GM18867 (cell line): ENCODE measurements around the gene DOK3.

ENCODE experiments used
- ATAC-seq: cut with Tn5 transposase; IDR thresholded peaks from one replicate; pipeline ENCODE4 v1.9.1; 2021; ENCODE audit warnings: mild to moderate bottlenecking, moderate library complexity; ENCODE audit not compliant: unreplicated experiment

DOK3 gene

DNA sequence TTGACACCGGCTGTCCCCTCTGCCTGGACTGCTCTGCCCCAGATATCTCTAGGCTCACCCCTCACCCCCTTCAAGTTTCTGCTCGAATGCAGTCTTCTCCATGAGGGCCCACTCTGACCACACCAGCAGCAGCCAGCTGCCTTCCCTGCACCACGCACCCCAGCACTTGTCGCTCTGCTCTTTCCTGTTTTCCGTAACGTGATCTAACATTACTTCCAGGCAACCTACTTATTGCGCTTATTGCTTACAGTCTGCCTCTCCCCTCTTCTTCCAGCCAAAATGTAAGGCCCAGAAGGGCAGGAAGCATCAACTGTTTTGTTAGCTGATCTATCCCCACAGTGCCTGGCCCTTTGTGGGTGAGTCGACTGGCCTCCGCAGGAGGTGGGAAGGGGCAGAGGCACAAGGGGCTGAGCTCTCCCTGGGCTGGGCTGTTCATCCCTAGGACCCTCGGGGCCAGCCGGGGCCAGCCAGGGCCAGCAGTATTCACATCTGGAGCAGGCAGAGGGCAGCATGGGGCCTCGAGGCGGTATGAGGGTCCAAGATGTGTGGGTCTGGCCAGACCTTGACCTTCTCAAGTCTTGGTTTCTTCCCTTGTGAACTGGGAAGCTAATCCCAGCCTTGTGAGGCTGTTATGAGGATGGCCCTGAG is 24.6 kb downstream of the DOK3 start:
- ATAC-seq = no peak

DNA sequence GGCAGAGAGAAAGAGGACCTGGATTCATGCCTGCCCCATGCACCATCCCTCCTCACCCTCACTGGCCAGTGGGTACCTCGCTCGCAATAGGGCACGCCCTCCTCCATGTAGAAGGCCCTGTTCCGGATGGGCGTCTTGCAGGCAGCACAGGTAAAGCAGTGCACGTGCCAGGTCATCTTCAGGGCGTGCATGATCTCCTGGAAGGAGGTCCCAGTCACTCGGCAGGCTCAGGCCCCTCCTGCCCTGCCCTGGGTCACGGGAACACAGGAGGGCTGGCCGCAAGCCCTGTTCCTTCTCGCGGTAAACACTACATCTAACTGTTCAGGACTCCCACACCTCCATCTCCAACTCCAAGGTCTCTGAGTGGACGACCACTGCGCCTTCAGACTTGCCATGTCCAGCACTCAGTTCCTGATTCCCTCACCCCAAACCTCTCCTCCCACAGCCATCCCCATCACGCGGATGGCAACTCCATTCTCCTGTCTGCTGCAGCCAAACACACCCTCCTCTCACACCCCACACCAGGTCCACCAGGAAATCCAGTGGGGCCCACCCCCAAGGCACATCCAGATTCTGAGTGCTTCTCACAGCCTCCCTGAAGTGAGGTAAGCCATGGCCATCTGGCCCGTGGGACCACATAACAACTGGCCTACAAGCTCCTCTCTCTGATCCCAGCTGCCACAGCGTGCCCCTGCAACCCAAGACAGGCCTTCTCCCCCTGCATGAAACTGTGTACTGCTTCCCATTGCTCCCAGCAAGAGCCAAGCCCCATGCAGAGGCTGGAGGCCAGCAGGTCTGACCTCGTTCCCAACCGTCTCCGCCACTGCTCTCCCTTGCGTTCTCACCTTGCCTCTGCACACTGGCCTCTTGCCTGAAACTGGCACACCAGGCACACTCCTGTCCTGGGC is 25.4 kb downstream of the DOK3 start:
- no peak for ATAC-seq

DNA sequence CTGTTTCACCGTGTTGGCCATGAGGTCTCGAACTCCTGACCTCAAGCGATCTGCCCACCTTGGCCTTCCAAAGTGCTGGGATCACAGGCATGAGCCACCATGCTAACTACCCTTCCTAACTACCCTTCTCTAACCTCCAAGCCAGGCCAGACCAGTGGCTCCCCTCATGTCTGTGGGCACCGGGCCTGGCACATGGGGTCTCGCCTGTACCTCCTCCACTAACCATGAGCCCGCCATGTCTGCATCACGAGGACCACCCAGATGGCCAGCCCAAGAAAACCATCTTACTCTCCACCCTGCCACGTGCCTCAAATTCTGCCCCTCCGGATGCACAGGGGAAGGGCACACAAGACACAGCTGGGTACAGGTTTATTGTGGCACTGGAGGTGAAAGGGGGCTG is 26.6 kb downstream of the DOK3 start:
- ATAC-seq = no peak

DNA sequence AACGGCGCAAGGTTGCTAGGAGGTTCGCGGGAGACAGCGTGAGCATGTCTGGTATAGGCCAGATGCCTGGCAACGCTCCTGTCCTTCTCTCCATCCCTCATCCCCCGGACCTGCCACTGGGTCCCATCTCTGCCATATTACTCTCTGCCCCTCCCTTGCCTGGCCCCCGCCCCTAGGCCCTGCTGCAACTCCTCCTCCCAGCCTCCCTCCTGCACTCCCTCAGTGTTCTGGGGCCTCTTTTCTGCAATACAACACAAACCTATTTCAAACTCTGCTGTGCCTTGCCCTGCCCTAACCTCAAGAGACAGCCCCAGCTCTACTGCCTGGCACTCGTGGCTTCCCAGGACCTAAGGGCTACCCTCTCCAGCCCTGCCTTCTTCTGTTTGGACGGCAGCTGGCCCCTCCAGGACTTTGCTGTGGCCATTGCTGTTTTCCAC is 27.2 kb downstream of the DOK3 start:
- no peak for ATAC-seq

DNA sequence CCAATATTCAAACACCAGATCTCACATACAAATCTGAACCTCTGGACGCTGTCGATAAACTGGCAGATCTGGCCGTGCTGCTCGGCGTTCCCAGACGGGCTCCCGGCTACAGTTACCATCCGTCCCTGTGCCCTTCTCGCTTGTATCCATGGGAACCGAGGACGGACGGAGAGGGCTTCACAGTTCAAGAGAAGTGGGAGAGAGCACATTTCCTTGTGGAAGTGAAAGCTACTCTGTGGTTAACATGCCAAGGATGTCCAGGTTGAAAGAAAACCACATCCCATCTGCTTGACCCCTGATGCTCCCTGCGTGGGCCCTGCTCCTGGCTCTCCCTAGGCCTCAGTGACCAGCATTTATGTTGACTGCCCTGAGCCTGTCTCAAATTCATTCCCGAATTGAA is 29.9 kb downstream of the DOK3 start:
- no peak for ATAC-seq

DNA sequence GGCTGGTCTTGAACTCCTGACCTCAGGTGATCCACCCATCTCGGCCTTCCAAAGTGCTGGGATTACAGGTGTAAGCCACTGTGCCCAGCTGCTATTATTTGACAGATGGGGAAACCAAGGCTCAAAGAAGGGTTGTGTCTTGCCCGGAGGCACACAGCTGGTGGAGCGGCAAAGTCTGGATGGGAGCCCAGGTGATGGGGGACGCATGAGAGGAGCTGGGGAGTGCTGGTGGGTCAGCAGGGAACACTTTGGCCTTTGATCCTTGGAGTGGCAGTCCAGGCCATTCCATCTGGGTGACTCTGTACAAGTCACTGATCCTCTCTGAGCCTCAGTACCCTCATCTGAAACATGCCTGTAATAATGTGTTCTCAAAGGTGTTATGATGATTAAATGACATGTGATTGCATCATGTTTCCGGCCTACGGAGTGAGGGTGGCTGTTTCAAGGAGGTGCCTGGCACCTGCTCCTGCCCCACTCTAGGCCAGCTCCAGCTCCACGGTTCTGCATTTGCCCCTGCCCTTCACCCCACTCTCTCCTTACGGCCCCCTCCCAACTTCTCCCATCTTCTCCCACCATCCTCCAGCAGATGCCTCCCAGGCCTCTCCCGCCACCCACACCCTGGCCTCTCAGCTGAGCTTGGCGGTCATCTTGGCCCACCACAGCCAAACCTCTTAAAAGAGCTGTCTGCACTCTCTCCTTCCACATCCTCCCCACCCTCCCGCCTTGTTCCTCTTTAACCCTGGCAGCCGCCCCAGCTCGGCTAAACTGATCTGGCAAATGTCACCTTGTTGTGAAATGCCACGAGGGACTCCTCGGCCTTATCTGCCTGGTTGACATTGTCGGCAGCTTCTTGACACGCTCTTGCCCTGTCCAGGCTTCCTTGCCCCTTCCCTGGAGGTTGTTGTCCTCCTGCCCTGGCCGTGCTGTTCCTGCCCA is 30.6 kb downstream of the DOK3 start:
- no peak for ATAC-seq

DNA sequence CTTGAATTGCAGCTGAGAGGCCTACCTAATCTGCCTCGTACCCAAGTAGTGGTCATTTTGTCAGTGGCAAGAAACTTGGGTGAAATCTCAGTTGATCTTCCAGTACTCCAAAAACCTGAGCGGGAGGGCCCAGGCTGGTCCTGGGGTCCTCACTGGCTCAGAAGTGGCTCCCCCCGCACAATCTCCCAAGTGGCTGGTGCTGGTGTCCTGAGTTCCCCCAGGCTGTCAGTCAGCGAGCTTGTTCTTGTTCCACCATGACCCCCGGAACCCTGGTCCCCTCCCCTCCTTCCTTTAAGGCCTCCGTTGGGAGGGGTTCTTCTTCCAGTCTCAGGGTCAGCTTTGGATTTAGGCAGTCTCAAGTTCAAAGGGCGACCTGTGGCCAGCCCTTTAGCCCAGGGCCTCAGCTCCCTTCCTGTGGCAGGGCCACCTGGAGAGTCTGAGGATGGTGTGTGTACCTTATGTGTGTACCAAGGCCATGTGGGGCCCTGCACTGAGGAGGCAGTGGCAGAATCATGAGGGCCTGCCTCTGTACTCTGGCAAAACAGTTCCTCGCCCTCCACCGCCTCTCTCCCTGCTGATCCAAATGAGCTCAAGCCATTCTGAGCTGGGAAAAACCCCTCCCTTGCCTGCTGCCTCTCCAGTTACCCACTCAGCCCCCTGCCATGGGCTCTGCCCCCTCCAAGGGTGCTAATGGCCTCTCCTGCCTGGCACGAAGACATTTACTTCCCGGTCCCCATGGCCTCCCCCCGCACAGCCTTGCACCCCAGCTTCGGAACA is 31.7 kb downstream of the DOK3 start:
- ATAC-seq = no peak

DNA sequence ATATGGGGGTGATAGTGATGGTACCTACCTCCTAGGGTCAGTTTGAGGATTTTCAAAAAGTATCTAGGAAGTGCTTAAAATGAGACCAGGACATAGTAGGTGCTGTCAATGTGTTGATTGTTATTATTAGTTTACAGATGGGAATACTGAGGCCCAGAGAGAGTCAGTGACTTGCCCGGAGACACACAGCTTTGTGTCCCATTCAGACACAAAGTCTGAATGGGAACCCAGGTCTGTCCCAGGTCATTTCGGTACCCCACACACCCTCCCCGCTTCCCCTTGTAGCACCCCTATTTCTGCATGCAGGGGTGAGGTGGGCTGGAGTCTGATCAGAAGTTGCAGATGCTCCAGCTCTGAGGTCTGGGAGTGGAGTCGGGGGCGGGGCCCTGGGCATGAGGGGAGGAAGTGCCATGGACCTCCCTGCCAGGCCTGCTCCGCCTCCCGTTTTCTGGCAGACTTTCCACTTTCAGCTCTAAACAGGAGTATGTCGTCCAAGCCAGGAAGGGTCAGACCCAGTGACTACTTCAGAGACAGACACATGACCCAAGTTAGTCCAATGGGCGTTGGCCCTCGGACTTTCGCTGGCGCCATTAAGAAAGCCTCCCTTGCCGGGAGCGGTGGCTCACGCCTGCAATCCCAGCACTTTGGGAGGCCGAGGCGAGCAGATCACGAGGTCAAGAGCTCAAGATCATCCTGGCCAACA is 32.9 kb downstream of the DOK3 start:
- ATAC-seq = no peak

DNA sequence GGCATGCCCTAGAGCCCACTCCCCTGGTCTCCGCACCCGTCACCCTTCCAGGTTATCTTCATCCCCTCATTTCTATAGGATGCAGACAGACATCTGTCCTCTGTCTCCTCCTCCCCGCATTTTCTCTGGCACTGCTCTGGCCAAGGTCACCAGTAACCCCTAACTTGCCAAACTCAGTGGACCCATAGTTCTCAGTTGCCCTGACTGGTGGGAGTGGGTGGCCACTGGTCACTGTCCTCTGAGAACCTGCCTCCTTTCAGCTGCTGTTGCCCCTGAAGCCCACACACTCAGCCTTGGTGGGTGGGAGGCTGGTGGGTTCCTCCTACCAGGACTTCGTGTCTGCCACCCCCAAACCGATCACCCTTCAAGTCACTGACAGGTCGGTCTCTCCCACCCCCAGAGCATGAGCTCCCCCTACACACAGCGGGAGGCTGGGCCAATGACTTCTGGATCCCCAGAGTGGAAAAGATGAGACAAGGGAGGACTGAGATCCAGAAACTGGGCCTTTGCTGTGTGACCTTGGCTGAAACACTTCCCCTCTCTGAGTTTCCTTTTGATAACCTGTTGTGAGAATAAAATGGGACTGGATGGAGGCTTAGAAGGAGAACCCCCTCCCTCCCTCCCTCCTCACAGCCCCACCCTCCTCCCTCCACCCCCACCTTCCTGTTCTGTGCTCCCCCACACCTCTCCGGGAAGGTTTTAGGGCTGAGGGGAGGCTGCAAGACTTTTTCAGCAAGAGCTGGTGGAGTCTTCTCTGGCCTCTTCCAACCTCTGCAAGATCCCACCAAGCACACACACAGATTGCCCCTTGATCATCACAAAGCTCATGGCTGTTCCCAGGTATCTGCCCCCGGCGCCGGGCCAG is 33.8 kb downstream of the DOK3 start:
- ATAC-seq = no peak

DNA sequence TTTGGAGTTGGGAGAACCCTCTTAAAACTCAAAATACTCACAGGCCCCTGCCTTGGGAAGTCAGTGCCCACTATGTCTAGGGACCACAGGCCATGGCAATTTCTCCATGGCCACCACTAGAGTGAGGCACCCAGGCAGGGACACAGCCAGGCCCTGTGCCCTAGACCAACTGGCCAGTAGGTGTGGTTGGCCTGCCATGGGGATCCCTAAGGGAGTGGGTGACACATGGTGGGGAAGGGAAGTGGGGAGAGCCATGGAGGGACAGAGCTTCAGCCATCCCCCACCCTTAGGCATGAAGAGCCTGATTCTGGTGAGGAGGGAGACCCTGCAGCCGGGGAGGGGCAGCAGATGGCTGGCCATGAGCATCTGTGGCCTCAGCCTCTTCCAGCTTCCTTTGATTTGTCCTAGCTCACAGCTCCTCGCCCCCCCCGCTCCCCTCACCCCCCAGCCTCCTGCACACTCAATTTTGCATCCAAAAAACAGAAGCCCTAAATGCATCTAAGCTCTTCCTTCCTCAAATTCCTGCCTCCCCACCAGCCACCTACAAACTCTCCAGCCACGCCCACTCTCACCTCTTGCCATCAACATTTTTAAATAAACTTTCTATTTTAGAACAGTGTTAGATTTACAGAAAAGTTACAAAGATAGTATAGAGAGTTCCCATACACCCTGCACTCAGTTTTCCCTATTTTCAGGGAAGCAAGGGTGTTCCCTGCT is 34.6 kb downstream of the DOK3 start:
- no peak for ATAC-seq

DNA sequence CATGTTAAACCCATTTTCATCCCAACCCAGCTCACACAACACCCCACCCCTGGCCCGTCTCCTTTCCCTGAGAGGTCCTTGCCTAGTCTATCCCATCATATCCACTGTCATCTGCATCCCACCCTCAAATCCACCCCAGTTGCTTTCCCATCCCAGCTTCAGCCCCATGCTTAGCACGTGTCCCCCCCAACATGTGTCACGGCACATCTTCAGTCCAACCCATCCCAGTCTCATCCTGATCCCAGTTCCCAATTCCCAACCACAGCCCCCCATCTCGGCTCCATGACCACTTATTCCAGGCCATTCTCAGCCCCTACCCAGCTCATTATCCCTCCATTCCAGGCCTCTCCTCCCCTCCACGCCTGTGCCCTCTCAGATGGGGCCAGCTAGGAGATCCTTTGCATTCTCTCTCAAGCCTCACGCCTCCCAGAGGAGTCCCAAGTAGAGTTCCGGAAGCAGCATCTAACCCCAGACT is 35.6 kb downstream of the DOK3 start:
- no peak for ATAC-seq

DNA sequence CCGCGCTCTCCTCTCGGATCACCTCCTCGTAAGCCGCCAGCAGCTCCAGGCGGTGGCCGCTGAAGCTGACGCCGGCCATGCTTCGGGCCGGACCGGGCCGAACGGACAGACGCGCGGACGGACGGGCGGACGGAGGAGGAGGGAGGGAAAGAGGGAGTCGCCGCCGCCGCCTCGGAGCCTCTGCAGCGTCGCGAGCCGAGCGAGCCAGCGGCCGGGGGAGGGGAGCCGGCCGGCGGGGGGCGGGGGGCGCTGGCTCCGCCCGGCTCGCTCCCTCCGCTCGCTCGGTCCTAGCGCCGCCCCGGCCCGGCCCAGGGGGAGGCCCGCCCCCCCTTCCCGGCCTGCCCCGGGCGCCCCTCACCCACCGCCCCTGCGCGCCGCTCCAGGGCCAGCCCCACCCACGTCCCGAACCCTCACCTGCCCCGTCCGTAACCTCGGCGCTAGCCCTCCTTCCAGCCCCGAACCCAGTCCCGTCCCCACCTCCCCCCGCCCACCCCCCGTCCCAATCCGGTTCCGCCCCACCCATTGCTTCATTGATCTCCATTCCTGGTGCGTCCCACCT is 36.1 kb downstream of the DOK3 start, which contains the start of gene DBN1:
TSS of gene DBN1 (minus strand) at position 192 of the 559 bp plus-strand sequence. CDS start at position 79, 113 bp downstream.
- peak; percentile 35 for ATAC-seq

DNA sequence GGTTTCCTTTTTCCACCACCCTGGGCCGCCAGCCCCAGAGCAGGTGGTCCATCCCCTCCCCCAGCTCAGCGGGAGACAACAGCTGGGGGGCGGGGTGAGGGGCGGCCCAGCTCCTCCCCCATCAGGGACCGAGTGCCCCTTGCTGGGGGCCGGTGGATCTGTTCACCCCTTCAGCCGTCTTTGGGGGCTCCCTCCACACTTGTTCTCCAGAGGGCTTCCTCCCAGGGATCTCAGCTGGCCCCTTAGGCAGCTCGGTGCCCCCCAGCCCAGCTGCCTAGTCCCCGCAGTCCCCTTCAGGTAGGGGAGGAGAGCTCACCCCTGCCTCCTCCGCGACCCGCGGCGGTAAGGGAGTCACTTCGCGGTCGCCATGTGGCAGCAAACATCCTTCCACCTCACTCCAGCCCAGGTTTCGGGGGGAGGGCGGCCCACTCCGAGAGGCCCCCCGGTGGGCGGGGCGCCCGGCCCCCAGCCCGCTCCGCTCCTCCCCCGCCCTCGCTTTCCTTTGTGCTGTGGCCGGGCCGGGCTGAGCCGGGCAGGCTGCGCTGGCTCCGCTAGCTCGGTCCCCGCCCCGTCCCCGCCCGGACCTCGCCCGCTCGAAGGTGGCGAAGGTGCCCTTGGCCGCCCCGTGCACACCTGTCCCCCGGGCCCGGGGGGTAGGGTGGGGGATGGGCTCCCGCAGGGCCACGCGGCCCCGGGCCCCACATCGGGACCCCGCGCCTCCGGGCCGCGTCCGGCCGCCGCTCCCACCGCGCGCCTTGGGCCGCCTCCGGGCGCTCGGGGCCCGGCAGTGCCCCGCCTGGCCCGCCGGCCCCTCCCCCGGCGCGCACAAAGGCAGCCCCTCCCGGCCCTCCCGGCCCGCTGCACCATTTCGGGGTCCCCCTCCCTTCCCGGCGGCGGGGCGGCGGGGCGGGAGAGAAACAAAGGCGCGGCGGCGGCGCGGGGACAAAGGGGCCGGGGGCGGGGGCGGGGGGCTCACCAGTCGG is 36.9 kb downstream of the DOK3 start:
- ATAC-seq = peak; percentile 47

DNA sequence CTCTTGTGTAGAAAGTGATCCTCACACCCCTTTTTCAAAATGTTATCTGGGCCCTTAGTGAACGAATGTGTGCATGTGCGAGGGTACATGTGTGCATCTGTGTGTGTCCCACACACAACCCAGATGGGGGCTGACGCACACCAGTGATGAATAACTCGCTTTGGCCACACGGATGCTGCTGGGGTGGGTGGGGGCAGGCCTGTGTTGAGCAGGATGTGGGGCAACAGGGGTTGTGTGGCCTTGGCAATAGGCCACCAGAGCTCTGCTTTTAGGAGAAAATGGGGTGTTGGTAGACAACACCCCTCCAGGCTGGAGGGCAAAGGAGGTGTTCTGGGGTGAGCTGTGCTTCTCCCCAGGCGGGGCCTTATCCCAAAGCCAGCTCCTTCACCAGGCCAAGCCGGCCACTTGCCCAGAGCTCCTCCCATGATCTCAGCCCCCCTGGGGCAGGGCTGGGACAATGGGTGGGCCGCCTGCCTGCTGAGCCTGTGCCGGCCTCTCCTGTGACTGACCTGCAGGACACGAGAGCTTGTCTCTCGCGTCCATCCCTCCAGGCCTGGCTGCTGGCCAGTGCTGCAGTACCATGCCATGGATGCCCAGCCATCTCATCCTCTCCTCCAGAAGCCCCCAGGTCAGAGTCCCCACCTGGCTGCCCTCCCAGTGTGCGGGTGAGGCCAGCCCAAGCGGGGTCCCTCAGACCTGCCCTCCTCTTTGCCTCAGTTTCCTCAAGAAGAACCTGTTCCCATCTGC is 37.8 kb downstream of the DOK3 start:
- no peak for ATAC-seq

DNA sequence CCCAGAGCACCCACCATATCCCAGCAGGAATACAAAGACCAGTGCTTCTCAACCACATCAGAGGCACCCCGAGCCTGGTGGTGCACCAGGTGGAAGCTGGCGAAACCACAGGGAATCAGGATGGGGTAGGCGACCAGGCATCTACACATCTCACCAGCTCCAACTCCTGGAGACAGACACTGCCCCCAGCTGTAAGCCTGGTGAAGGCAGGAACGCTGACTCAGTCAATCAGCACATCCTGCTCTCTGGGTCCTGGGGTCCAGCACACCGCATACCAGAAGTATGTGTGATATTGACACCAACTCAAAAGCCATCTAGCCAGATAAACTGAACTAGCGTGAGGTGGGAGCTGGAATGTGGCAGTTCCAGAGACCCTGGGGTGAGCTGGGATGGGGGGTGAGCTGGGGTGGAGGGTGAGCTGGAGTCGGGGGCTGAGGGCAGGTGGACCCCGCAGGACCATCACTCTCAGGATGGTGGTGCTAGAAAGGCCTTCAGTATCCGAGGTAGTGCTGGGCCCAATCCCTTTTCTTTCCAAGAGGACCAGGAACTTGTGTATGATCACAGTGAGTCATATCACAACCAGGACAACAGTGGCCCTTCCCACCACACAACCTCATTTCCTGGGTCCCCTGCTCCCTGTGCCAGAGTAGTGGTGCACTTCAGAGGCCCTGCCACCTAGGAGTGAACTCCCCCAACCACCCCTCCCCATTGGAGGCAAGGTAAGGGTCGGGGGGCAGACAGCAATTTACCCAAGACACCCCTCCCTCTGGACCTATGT is 38.7 kb downstream of the DOK3 start:
- no peak for ATAC-seq
